Smooth muscle cell (in vitro differentiated cells): Measurements from ENCODE around the gene ABL1. TPM values are rescaled to one million over a fixed set of nuclear protein-coding genes. Genes with fewer than 3 reads are reported as not detected.

ENCODE experiments used
- DNase-seq: peaks from one replicate; lab custom pipeline; 2025; ENCODE audit not compliant: unreplicated experiment; lab: John Stamatoyannopoulos, UW
- H2AFZ ChIP-seq: fragments of 200-600 bp; sonication (generic); 2 replicates; pipeline ENCODE4 v1.6.0; 2016; ENCODE audit warnings: antibody characterized with exemption, low read depth, mild to moderate bottlenecking
- H3F3A ChIP-seq: fragments of 200-600 bp; sonication (generic); 2 replicates; pipeline ENCODE4 v1.6.0; 2017; ENCODE audit warnings: antibody characterized with exemption, low read depth
- H3K27ac ChIP-seq: fragments of 200-600 bp; sonication (generic); 2 replicates; pipeline ENCODE4 v1.5.1; 2016; ENCODE audit warnings: low read depth, mild to moderate bottlenecking
- H3K27me3 ChIP-seq: fragments of 200-600 bp; sonication (generic); 2 replicates; pipeline ENCODE4 v1.6.1; 2016; ENCODE audit warnings: low read depth, mild to moderate bottlenecking
- H3K36me3 ChIP-seq: fragments of 200-600 bp; sonication (generic); 2 replicates; pipeline ENCODE4 v1.5.1; 2016; ENCODE audit warnings: low read depth
- H3K4me1 ChIP-seq: fragments of 200-600 bp; sonication (generic); 2 replicates; pipeline ENCODE4 v1.5.1; 2016; ENCODE audit warnings: low read depth
- H3K4me2 ChIP-seq: fragments of 200-600 bp; sonication (generic); 2 replicates; pipeline ENCODE4 v1.6.0; 2016; ENCODE audit warnings: mild to moderate bottlenecking
- H3K4me3 ChIP-seq: fragments of 200-600 bp; sonication (generic); 2 replicates; pipeline ENCODE4 v1.5.1; 2016; ENCODE audit warnings: mild to moderate bottlenecking
- H3K79me2 ChIP-seq: fragments of 200-600 bp; sonication (generic); 2 replicates; pipeline ENCODE4 v1.6.0; 2016; ENCODE audit warnings: low read depth, mild to moderate bottlenecking
- H3K9ac ChIP-seq: fragments of 200-600 bp; sonication (generic); 2 replicates; pipeline ENCODE4 v1.6.0; 2016; ENCODE audit warnings: low read depth
- H3K9me3 ChIP-seq: fragments of 200-600 bp; sonication (generic); replicated peaks from 2 replicates; pipeline ENCODE4 v1.5.1; 2016; ENCODE audit warnings: low read depth
- H4K20me1 ChIP-seq: fragments of 200-600 bp; sonication (generic); 2 replicates; pipeline ENCODE4 v1.6.0; 2016; ENCODE audit warnings: low read depth
- CTCF ChIP-seq: fragments of 200-600 bp; sonication (generic); IDR thresholded peaks from 2 replicates; pipeline ENCODE4 v1.5.1; 2017; ENCODE audit warnings: borderline replicate concordance, mild to moderate bottlenecking, antibody characterized with exemption; ENCODE audit not compliant: insufficient read depth, poor library complexity, severe bottlenecking
- WGBS: methylation state at CpG from one replicate; pipeline ENCODE4 v1.1.7; 2016; ENCODE audit warnings: low lambda C conversion rate; 5-methylcytosine and 5-hydroxymethylcytosine counted together
- polyA plus RNA-seq: library from polyadenylated mRNA; unstranded; fragments of >200 nt; fragmentation: Nextera tagmentation; extraction: Ambion mirVana; gene quantifications from 2 replicates; pipeline ENCODE4 v1.2.1, GENCODE V29; 2016
- total RNA-seq: library from RNA; depleted of rRNA; stranded (reverse); fragments of >200 nt; gene quantifications from 2 replicates; pipeline ENCODE4 v1.2.3, GENCODE V29; 2014

ABL1 gene
- total and polyA plus RNA-seq, 2 experiments from 2014 or later, result 38.2 to 51.0 TPM

- H3K27me3 ChIP-seq, result no peaks in the 10 kb centered on the region
- DNase-seq, result no peak
- H3F3A ChIP-seq, result no peaks in the 10 kb centered on the region
- 90% methylated on average over 24 of the region's 24 CpGs for WGBS
- no peak overlapping the region for H3K4me3 ChIP-seq
- H4K20me1 ChIP-seq, result no peaks in the 10 kb centered on the region
- no peaks in the 10 kb centered on the region for H3K36me3 ChIP-seq
- no peak overlapping the region for H3K9ac ChIP-seq
- no peak overlapping the region for H3K4me2 ChIP-seq
- no peak overlapping the region for H3K27ac ChIP-seq
- H3K4me1 ChIP-seq, result no peaks in the 10 kb centered on the region
- no peak overlapping the region for H2AFZ ChIP-seq
- no peak for TF ChIP-seq CTCF
- no peaks in the 10 kb centered on the region for H3K79me2 ChIP-seq
- H3K9me3 ChIP-seq, result no peaks in the 10 kb centered on the region
Observed at GRCh38 chr9:130905125-130905901, 70.3 kb downstream of the ABL1 start.

GRCh38 chr9:130905902-130906734 lies 71.1 kb downstream of the ABL1 start:
- Histone ChIP-seq H3K27me3 (no peaks in the 10 kb centered on the region), H3F3A (no peaks in the 10 kb centered on the region), H3K9me3 (no peaks in the 10 kb centered on the region), H3K4me1 (no peaks in the 10 kb centered on the region), H3K4me3 (no peak overlapping the region), H3K9ac (no peak overlapping the region), H3K27ac (no peak overlapping the region), H3K4me2 (no peak overlapping the region), H3K79me2 (no peaks in the 10 kb centered on the region), H4K20me1 (no peaks in the 10 kb centered on the region), H2AFZ (no peak overlapping the region), H3K36me3 (no peaks in the 10 kb centered on the region)
- WGBS, result 89% methylated on average over 23 of the region's 24 CpGs
- DNase-seq, result no peak
- no peak for TF ChIP-seq CTCF

- H3K36me3 ChIP-seq, result no peaks in the 10 kb centered on the region
- H3K9ac ChIP-seq, result no peak overlapping the region
- H3K27ac ChIP-seq, result no peak overlapping the region
- H2AFZ ChIP-seq, result no peak overlapping the region
- H3K4me2 ChIP-seq, result no peak overlapping the region
- WGBS, result 84% methylated on average over 18 of the region's 21 CpGs
- H4K20me1 ChIP-seq, result no peaks in the 10 kb centered on the region
- TF ChIP-seq CTCF, result no peak
- no peaks in the 10 kb centered on the region for H3F3A ChIP-seq
- no peaks in the 10 kb centered on the region for H3K79me2 ChIP-seq
- no peak overlapping the region for H3K4me3 ChIP-seq
- H3K4me1 ChIP-seq, result no peaks in the 10 kb centered on the region
- no peaks in the 10 kb centered on the region for H3K27me3 ChIP-seq
- no peak for DNase-seq
- no peaks in the 10 kb centered on the region for H3K9me3 ChIP-seq
Observed at GRCh38 chr9:130906735-130907416, 71.8 kb downstream of the ABL1 start.
